ENCODE measurements around the gene ZC3H10.
"Not testable (repeated sequence)": the region's sequence is repeated elsewhere in the genome, so short reads cannot be mapped to it uniquely, and the experiment has no call there.

Gene ZC3H10

GRCh38 chr12:56117778-56118687 lies at the start of gene ZC3H10:
Gene ZC3H10 (plus strand): TSS chr12:56118266. CDS start chr12:56120563, 2,297 bp downstream.
- DNase-seq (ENCODE audit: low spot score): peak; percentile 99

GRCh38 chr12:56071648-56072047 lies 46.4 kb upstream of the ZC3H10 start:
- DNase-seq (ENCODE audit: low spot score): no peak

GRCh38 chr12:56074396-56074795 lies 43.7 kb upstream of the ZC3H10 start:
- no peak for DNase-seq (ENCODE audit: low spot score)

- DNase-seq (ENCODE audit: low spot score): not testable (repeated sequence)
Measured at GRCh38 chr12:56077966-56078365, 40.1 kb upstream of the ZC3H10 start.

- no peak for DNase-seq (ENCODE audit: low spot score)
Measured at GRCh38 chr12:56078427-56078826, 39.6 kb upstream of the ZC3H10 start.

GRCh38 chr12:56078931-56079722 lies 38.9 kb upstream of the ZC3H10 start:
- peak; percentile 50 for DNase-seq (ENCODE audit: low spot score)

- DNase-seq (ENCODE audit: low spot score): peak; percentile 39
Measured at GRCh38 chr12:56079723-56080555, 38.1 kb upstream of the ZC3H10 start, which contains the start of gene ERBB3. Gene ERBB3 (plus strand): TSS chr12:56080165. CDS start chr12:56080301, 136 bp downstream.

- no peak for DNase-seq (ENCODE audit: low spot score)
Measured at GRCh38 chr12:56080556-56081138, 37.4 kb upstream of the ZC3H10 start.

- no peak for DNase-seq (ENCODE audit: low spot score)
Measured at GRCh38 chr12:56081393-56082347, 36.4 kb upstream of the ZC3H10 start.

- no peak for DNase-seq (ENCODE audit: low spot score)
Measured at GRCh38 chr12:56082382-56082781, 35.7 kb upstream of the ZC3H10 start.

GRCh38 chr12:56082967-56083366 lies 35.1 kb upstream of the ZC3H10 start:
- DNase-seq (ENCODE audit: low spot score): no peak

- peak; percentile 55 for DNase-seq (ENCODE audit: low spot score)
Measured at GRCh38 chr12:56084958-56085543, 33.0 kb upstream of the ZC3H10 start.

- no peak for DNase-seq (ENCODE audit: low spot score)
Measured at GRCh38 chr12:56086096-56086495, 32.0 kb upstream of the ZC3H10 start.

GRCh38 chr12:56086608-56087007 lies 31.5 kb upstream of the ZC3H10 start:
- DNase-seq (ENCODE audit: low spot score): no peak

- no peak for DNase-seq (ENCODE audit: low spot score)
Measured at GRCh38 chr12:56087220-56087619, 30.8 kb upstream of the ZC3H10 start.

GRCh38 chr12:56097738-56098137 lies 20.3 kb upstream of the ZC3H10 start:
- no peak for DNase-seq (ENCODE audit: low spot score)

- no peak for DNase-seq (ENCODE audit: low spot score)
Measured at GRCh38 chr12:56098592-56098991, 19.5 kb upstream of the ZC3H10 start.

GRCh38 chr12:56099787-56100186 lies 18.3 kb upstream of the ZC3H10 start:
- no peak for DNase-seq (ENCODE audit: low spot score)

GRCh38 chr12:56101045-56101444 lies 17.0 kb upstream of the ZC3H10 start:
- no peak for DNase-seq (ENCODE audit: low spot score)

- DNase-seq (ENCODE audit: low spot score): no peak
Measured at GRCh38 chr12:56102683-56103065, 15.4 kb upstream of the ZC3H10 start.
